NCI-H2107 (cell line): ENCODE measurements around the gene OSBPL5.

ENCODE experiments used
- DNase-seq: peaks from one replicate; lab custom pipeline; 2025; lab: John Stamatoyannopoulos, UW

Gene OSBPL5

GRCh38 chr11:3165152-3165705, at the start of gene OSBPL5:
TSS of gene OSBPL5 (minus strand) at chr11:3165310. CDS start at chr11:3129148, 36,162 bp downstream.
- no peak for DNase-seq

GRCh38 chr11:3214420-3214699, 49.2 kb upstream of the OSBPL5 start:
- no peak for DNase-seq

- no peak for DNase-seq
These were observed 48.7 kb upstream of the OSBPL5 start for GRCh38 chr11:3213659-3214419.

- no peak for DNase-seq
These were observed 43.2 kb upstream of the OSBPL5 start for GRCh38 chr11:3208272-3208671.

- DNase-seq: no peak
These were observed 42.5 kb upstream of the OSBPL5 start for GRCh38 chr11:3207526-3208189.

GRCh38 chr11:3206922-3207204, 41.8 kb upstream of the OSBPL5 start:
- no peak for DNase-seq

- no peak for DNase-seq
These were observed 41.2 kb upstream of the OSBPL5 start for GRCh38 chr11:3206156-3206921.

- DNase-seq: no peak
These were observed 40.4 kb upstream of the OSBPL5 start for GRCh38 chr11:3205261-3206155.

GRCh38 chr11:3204141-3205015, 39.3 kb upstream of the OSBPL5 start:
- no peak for DNase-seq

GRCh38 chr11:3203221-3204043, 38.3 kb upstream of the OSBPL5 start:
- peak; percentile 12 for DNase-seq

GRCh38 chr11:3202759-3203158, 37.6 kb upstream of the OSBPL5 start:
- no peak for DNase-seq

- DNase-seq: no peak
These were observed 37.2 kb upstream of the OSBPL5 start for GRCh38 chr11:3202305-3202704.

GRCh38 chr11:3201677-3202181, 36.6 kb upstream of the OSBPL5 start:
- no peak for DNase-seq

- DNase-seq: no peak
These were observed 36.0 kb upstream of the OSBPL5 start for GRCh38 chr11:3201112-3201581.

GRCh38 chr11:3200388-3201111, 35.4 kb upstream of the OSBPL5 start:
- DNase-seq: no peak

- no peak for DNase-seq
These were observed 34.6 kb upstream of the OSBPL5 start for GRCh38 chr11:3199537-3200295.

GRCh38 chr11:3198815-3199214, 33.7 kb upstream of the OSBPL5 start:
- DNase-seq: no peak

- DNase-seq: no peak
These were observed 32.9 kb upstream of the OSBPL5 start for GRCh38 chr11:3197878-3198528.
